Suprapubic skin (tissue), 4 donors: Measurements from ENCODE around the gene HNRNPLL. TPM values are rescaled to one million over a fixed set of nuclear protein-coding genes. Genes with fewer than 3 reads are reported as not detected.

Experiments used
- DNase-seq, 2 donors: peaks; one replicate each; pipeline ENCODE4 v3.0.0-alpha.2; 2019; ENCODE audit warnings: low spot score in 2 of 2
- H3K27ac ChIP-seq: fragments of 200-600 bp; sonication (generic); one replicate; pipeline ENCODE4 v1.5.1; 2019
- H3K27me3 ChIP-seq: fragments of 200-600 bp; sonication (generic); one replicate; pipeline ENCODE4 v1.5.1; 2019
- H3K36me3 ChIP-seq: fragments of 200-600 bp; sonication (generic); one replicate; pipeline ENCODE4 v1.5.1; 2019
- H3K4me1 ChIP-seq: fragments of 200-600 bp; sonication (generic); one replicate; pipeline ENCODE4 v1.5.1; 2019
- H3K4me3 ChIP-seq: fragments of 200-600 bp; sonication (generic); one replicate; pipeline ENCODE4 v1.5.1; 2019; ENCODE audit warnings: mild to moderate bottlenecking
- H3K9me3 ChIP-seq: fragments of 200-600 bp; sonication (generic); one replicate; pipeline ENCODE4 v1.5.1; 2019
- EP300 ChIP-seq: sonication (generic); formaldehyde crosslinking; IDR thresholded peaks from one replicate; pipeline ENCODE4 v1.6.1; 2017; ENCODE audit warnings: antibody characterized with exemption
- POLR2A ChIP-seq, 2 donors: fragments of 450-650 bp; IDR thresholded peaks; one replicate each; pipeline ENCODE4 v1.6.1; 2017; ENCODE audit warnings: antibody characterized with exemption in 2 of 2, mild to moderate bottlenecking in 2 of 2, moderate library complexity in 2 of 2
- POLR2AphosphoS5 ChIP-seq, 3 donors: sonication (generic); formaldehyde crosslinking; IDR thresholded peaks; one replicate each; pipeline ENCODE4 v1.6.1; 2017; ENCODE audit warnings: antibody characterized with exemption in 3 of 3
- WGBS: methylation state at CpG from one replicate; pipeline ENCODE4 v1.1.5; 2018; 5-methylcytosine and 5-hydroxymethylcytosine counted together
- total RNA-seq, 4 donors: library from RNA; depleted of rRNA; stranded (reverse); fragments of >200 nt; gene quantifications; one replicate each; pipeline ENCODE4 v1.1.0, GENCODE V29; 2016
- TF ChIP-seq, protein P1 (sequence below), 2 donors: fragments of 200-600 bp in 1 of 2; fragments of 450-650 bp in 1 of 2; sonication (generic) in 1 of 2; IDR thresholded peaks; one replicate each; pipeline ENCODE4 v1.5.1; 2016 to 2019; ENCODE audit warnings: antibody characterized with exemption in 2 of 2, mild to moderate bottlenecking in 1 of 2, moderate library complexity in 1 of 2

HNRNPLL gene
- total RNA-seq, 4 donors from 2014 or later, result 13.1 to 54.6 (median 23.4) TPM

DNA sequence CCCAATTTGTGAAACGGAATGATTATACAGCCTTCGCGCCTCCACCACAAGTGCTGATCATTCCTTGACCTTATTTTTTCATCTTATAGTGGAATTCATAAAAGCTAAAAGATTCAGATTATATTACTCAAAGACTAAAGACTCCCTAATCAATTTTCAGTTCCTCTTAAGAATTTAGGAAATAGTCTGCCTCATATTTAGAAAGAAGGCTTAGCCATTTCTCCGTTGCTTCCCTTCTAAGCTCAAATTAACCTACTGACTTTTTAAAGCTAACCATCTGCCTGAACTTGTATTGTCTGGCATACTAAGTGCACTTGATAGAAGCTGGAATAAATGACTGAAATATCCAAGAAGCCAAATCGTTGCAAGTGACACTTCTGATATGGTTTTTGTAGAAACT lies 44.7 kb downstream of the HNRNPLL start:
- TF ChIP-seq POLR2A (IDR thresholded peaks at IDR 0.05) (no peak), POLR2AphosphoS5 (IDR thresholded peaks at IDR 0.05) (no peak), EP300 (no peak)
- TF ChIP-seq, protein P1, sequence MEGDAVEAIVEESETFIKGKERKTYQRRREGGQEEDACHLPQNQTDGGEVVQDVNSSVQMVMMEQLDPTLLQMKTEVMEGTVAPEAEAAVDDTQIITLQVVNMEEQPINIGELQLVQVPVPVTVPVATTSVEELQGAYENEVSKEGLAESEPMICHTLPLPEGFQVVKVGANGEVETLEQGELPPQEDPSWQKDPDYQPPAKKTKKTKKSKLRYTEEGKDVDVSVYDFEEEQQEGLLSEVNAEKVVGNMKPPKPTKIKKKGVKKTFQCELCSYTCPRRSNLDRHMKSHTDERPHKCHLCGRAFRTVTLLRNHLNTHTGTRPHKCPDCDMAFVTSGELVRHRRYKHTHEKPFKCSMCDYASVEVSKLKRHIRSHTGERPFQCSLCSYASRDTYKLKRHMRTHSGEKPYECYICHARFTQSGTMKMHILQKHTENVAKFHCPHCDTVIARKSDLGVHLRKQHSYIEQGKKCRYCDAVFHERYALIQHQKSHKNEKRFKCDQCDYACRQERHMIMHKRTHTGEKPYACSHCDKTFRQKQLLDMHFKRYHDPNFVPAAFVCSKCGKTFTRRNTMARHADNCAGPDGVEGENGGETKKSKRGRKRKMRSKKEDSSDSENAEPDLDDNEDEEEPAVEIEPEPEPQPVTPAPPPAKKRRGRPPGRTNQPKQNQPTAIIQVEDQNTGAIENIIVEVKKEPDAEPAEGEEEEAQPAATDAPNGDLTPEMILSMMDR (IDR thresholded peaks at IDR 0.05), result no peak
- no peak overlapping the region for H3K4me3 ChIP-seq
- H3K36me3 ChIP-seq, result peaks cover 11% of the 10 kb centered on the region
- no peaks in the 10 kb centered on the region for H3K4me1 ChIP-seq
- H3K27me3 ChIP-seq, result no peaks in the 10 kb centered on the region
- DNase-seq, result no peak
- H3K27ac ChIP-seq, result no peak overlapping the region
- 95% methylated on average over 5 of the region's 5 CpGs for WGBS
- H3K9me3 ChIP-seq, result no peaks in the 10 kb centered on the region

DNA sequence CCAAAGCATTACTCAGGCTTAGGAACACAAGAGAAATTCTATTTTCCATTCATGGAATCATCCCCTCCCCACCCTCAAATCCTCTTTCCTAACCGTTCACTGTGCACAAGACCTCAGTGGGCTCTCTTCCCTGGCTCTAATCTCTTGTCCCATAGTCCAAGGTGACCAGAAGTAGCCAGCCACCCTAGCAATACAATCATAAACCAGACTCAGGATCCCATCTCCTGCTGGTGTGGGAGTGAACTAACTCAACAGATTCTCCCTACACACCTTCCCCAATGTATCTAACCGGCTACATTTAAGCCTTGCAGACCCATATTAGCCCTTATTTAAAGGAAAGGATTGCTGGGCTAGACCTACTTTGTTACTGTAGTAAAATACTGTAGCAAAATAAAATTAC lies 45.5 kb downstream of the HNRNPLL start:
- no peak for TF ChIP-seq POLR2A (IDR thresholded peaks at IDR 0.05)
- TF ChIP-seq, protein P1 (IDR thresholded peaks at IDR 0.05), result no peak
- no peak for TF ChIP-seq POLR2AphosphoS5 (IDR thresholded peaks at IDR 0.05)
- no peak for TF ChIP-seq EP300

DNA sequence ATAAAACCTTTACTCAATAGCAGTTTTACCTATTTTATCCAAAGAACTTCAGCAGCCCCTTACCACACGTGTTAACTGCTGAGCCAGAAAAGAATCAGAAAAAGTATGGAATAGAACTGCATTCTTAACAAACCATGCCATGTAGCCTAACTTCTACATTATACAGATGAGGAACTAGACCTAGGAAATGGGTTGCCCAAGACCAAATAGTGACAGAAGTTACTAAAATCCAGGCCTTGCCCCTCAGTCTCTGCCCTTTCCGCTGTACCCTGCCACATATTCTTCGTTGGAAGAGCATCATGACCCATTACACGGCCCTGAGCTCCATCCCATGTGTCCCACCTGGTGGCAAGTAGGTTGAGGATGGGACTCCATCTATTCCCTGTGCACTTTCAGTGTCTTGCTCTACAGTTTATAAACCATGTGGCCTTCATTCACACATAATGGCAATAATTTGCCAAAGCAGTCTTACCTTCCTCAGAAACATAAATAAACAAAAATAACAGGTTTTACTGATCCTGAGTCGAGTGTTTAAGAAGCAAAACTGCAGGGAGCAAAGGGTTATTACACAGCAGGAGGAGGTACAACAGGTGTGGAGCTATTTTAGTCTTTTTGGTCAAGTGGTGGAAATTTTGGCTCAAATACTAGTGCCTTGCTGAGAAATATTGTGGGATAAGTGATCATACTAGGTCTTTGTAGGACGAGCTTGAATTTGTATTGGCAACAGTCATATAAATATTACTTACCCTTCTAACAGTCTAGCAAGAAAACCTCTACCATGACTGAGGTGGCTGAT lies 46.5 kb downstream of the HNRNPLL start:
- Histone ChIP-seq H3K27me3 (no peaks in the 10 kb centered on the region), H3K9me3 (no peaks in the 10 kb centered on the region), H3K4me3 (no peak overlapping the region), H3K27ac (no peak overlapping the region), H3K36me3 (peaks cover 11% of the 10 kb centered on the region), H3K4me1 (no peaks in the 10 kb centered on the region)
- no peak for TF ChIP-seq POLR2A (IDR thresholded peaks at IDR 0.05)
- TF ChIP-seq POLR2AphosphoS5 (IDR thresholded peaks at IDR 0.05), result no peak
- WGBS, result 87% methylated on average over 6 of the region's 6 CpGs
- no peak for DNase-seq

More for the DNA sequence above, 45.5 kb downstream of the HNRNPLL start:
- Histone ChIP-seq H3K4me1 (no peaks in the 10 kb centered on the region), H3K9me3 (no peaks in the 10 kb centered on the region), H3K36me3 (peaks cover 11% of the 10 kb centered on the region), H3K27ac (no peak overlapping the region), H3K27me3 (no peaks in the 10 kb centered on the region), H3K4me3 (no peak overlapping the region)
- DNase-seq, result no peak
- WGBS, result 91% methylated on average over 2 of the region's 2 CpGs

DNA sequence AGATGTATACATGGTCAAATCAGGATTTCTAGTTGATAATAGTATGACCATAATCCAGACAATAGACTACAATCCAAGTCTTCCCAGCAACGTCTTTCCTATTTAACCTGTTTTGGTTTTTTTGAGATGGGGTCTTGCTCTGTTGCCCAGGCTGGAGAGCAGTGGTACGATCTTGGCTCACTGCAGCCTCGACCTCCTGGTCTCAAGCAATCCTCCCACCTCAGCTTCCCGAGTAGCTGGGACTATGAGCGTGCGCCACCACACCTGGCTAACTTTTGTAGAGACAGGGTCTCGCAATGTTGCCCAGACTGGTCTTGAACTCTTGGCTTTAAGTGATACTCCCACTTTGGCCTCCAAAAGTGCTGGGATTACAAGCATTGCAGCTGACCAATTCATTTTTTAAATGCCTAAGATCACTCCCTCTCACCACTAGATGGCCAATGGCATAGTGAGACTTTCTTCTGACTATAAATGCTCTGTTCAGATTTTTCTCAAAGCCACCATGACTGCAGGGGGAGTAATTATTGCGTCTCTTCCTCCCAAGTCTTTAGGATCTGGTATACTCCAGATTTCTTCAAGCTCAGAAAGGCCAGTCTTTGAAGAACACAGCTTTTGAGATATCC lies 47.6 kb downstream of the HNRNPLL start:
- Histone ChIP-seq H3K36me3 (peaks cover 2% of the 10 kb centered on the region), H3K4me1 (no peaks in the 10 kb centered on the region), H3K27me3 (no peaks in the 10 kb centered on the region), H3K4me3 (no peak overlapping the region), H3K9me3 (no peaks in the 10 kb centered on the region), H3K27ac (no peak overlapping the region)
- no peak for DNase-seq
- 93% methylated on average over 8 of the region's 8 CpGs for WGBS
- TF ChIP-seq, protein P1 (IDR thresholded peaks at IDR 0.05), result no peak
- TF ChIP-seq POLR2A (IDR thresholded peaks at IDR 0.05) (no peak), EP300 (no peak), POLR2AphosphoS5 (IDR thresholded peaks at IDR 0.05) (no peak)

DNA sequence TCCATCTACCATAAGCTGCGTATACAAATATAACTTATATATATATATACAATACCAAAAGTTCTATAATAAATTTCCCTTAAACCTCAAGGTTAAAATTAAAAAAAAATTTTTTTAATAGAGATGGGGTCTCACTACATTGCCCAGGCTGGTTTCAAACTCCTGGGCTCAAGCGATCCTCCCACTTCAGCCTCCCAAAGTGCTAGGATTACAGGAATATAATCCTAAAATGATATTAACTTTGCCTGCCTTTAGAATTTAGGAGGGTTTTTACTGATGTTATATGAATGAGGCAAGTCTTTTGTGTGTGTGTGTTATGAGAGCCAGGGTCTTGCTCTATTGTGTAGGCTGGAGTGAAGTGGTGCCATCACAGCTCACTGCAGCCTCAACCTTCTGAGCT lies 49.2 kb downstream of the HNRNPLL start:
- WGBS, result 99% methylated on average over 2 of the region's 2 CpGs
- H3K4me3 ChIP-seq, result no peak overlapping the region

More for the DNA sequence above, 49.2 kb downstream of the HNRNPLL start:
- Histone ChIP-seq H3K4me1 (no peaks in the 10 kb centered on the region), H3K27me3 (no peaks in the 10 kb centered on the region), H3K27ac (no peak overlapping the region), H3K36me3 (no peaks in the 10 kb centered on the region), H3K9me3 (no peaks in the 10 kb centered on the region)
- no peak for TF ChIP-seq POLR2A (IDR thresholded peaks at IDR 0.05)
- TF ChIP-seq, protein P1 (IDR thresholded peaks at IDR 0.05), result no peak
- TF ChIP-seq POLR2AphosphoS5 (IDR thresholded peaks at IDR 0.05), result no peak
- no peak for TF ChIP-seq EP300
- DNase-seq, result no peak
